GM12801 (cell line): ENCODE data around the gene BMP6.

Experiments used
- TF ChIP-seq, protein P1 (sequence below): IDR thresholded peaks from one replicate; pipeline ENCODE4 v1.5.1; 2011; ENCODE audit warnings: control low read depth; ENCODE audit not compliant: insufficient read length; ENCODE audit errors: extremely low read depth

The BMP6 gene

DNA sequence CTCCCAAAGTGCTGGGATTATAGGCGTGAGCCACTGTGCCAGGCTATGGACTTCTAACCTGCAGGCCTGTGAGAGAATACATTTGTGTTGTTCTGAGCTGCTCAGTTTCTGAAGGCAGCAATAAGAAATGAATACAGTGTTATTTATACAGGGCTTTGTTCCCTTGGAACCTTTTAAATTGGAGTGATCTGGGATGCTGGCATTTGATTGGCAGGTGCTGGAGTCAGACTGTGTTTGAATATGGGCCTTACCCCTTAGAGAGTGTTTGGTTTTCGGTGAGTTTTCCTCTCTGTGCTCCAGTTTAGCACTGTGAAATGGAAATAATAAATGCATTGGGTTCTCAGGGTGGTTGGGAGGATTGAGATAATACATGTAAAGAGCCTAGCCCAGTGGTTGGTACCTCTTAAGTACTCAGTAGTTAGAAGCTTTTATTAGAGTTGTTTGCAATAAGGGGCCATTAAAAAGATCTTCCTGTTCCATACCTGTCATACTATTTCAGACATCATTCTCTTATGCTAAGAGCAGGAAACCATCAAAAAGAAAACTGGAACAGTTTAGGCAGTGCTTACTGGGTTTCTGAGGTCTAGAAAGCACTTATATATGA lies 22.1 kb downstream of the BMP6 start:
- TF ChIP-seq, protein P1, sequence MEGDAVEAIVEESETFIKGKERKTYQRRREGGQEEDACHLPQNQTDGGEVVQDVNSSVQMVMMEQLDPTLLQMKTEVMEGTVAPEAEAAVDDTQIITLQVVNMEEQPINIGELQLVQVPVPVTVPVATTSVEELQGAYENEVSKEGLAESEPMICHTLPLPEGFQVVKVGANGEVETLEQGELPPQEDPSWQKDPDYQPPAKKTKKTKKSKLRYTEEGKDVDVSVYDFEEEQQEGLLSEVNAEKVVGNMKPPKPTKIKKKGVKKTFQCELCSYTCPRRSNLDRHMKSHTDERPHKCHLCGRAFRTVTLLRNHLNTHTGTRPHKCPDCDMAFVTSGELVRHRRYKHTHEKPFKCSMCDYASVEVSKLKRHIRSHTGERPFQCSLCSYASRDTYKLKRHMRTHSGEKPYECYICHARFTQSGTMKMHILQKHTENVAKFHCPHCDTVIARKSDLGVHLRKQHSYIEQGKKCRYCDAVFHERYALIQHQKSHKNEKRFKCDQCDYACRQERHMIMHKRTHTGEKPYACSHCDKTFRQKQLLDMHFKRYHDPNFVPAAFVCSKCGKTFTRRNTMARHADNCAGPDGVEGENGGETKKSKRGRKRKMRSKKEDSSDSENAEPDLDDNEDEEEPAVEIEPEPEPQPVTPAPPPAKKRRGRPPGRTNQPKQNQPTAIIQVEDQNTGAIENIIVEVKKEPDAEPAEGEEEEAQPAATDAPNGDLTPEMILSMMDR, result no peak

DNA sequence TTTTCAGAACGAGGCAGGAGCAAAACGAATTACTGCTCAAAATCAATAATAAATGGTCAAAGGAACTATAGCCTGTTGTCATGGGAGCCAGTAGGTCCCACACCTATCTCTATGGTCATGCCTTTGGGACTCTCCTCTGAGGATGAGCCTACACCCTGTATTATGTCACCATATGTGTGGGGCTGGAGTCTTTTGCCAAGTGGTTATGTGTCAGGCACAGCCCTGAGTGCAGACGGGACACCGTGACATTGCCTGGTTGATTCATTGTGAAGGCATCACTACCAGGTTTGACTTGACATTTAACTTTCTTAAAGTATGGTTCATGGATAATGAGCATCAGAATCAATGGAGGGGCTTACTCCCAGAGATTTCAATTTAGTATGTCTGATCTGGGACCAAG lies 23.6 kb downstream of the BMP6 start:
- TF ChIP-seq, protein P1, result no peak

DNA sequence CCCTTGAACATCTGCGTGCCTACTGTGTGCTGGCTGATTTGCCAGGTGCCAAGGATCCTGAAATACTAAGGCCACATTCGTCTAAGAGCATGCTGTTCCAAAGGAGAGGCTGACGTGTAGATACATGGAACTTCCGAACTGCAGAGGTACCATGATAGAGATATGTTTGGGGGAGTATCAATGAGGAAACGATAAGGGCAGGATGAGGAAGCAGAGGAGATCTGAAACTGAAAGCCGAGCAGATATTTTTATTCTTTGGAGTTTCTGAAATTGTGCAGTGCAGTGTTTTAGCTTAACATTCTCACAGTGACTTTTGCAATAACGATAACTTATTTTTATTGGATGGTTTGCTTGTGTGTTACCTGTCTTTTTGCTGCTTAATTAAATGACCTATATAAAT lies 24.3 kb downstream of the BMP6 start:
- TF ChIP-seq, protein P1, result no peak

DNA sequence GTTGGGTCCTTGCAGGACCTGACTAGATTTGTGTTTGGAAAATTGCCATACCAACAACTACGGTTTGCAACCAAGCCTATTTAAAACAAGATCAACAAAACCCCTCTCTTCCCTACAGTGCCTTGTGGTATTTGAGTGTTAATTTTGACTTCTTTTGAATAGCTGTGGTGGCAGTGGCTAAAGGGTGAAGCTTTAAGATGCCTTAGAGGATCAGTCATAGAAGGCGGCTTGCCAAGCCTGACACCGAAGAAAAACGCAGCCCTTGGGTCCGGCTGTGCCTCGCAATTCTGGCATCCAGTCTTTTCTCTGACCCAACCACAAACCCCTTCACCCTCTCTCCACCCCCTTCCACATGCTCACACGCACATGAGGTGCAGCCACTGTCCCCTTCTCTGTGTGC lies 32.6 kb downstream of the BMP6 start:
- TF ChIP-seq, protein P1, result no peak

DNA sequence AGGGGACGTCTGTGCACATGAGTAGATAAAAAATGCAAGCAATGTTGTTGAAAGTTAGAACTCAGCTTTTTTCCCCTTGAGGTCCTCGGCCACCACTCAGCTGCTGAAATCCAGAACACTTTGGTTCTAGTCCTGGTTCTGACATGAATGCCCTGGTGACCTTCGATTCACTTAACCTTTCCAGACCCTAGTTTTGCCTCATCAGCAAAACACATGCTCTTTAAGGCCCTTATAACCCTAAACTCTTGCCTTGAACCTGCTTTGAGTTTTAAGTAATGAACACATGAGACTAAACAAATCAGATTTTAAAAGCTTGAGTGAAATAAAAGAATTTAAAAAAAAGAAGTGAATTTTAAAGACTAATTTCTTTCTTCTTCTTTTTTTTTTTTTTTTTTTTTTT lies 33.4 kb downstream of the BMP6 start:
- TF ChIP-seq, protein P1, result no peak

DNA sequence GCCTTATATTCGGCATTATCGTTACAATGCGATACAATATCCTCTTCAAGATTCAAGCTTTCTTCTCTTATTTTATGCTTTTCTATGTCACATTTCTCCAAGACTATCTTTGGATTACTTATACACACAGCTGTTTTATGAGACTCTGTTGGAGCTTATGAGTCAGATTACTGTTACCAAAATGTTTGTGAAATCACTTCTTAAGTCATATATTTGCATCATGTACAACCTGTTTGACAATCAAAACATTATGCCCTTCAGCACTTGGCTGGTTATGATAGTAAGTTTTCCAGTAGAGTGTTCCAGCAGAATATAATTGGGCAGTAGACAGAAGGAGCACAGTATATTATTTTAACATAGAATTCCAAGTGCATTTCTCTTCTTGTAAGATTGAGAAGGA lies 35.2 kb downstream of the BMP6 start:
- TF ChIP-seq, protein P1, result no peak

DNA sequence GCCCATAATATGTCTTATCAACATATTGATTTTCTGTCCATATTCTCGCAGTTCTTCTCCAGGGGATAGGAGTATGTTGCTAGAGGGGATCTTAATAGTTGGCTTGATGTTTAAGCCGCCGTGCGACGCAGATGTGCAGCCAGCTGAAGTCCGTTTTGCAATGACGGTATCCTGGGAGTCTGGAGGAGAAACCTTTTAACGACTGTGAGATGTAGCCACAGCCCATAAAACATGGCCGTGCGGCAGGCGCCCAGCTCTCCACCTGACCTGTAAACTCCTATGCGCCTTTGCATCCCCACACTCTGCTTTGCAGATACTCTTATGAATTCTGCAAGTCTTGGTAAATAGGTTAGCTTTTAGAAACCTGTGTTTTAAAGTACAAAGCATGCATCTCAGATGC lies 36.9 kb downstream of the BMP6 start:
- TF ChIP-seq, protein P1, result no peak
